ENCODE results near the gene SPRR2E. TPM values are rescaled to one million over a fixed set of nuclear protein-coding genes. Genes with fewer than 3 reads are reported as not detected.
"Not testable (repeated sequence)": the region's sequence is repeated elsewhere in the genome, so short reads cannot be mapped to it uniquely, and the experiment has no call there.

SPRR2E gene
- total and polyA plus RNA-seq, 7 experiments from 2014 or later, result not detected

DNA sequence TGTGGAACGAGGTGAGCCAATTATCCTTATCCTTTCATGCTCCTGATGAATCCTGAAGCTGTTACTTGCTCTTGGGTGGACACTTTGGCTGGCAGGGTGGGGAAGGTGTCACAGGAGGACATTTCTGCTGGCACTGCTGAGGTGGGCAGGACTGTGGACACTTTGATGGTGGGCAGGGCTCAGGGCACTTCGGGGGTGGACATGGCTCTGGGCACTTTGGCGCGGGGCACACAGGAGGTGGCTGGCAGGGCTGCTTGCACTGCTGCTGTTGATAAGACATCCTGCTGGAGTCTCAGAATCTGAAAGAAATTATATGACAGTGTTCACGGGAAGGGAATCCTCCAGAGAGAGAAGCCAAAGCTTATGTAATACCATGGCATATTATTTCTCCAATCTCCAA lies 18.1 kb upstream of the SPRR2E start:
- H3K4me1 Mint-ChIP-seq; H3K27me3 ChIP-seq (ENCODE audit: control insufficient read depth in 2 of 2, insufficient read depth in 2 of 2, low read length in 2 of 2); H3K27ac Mint-ChIP-seq; CTCF ChIA-PET; H3K4me1 ChIP-seq (ENCODE audit: control insufficient read depth in 2 of 2, insufficient read depth in 2 of 2, low read length in 2 of 2); H3K36me3 Mint-ChIP-seq; H3K4me3 ChIP-seq (ENCODE audit: low read length); DNase-seq; H3K36me3 ChIP-seq (ENCODE audit: control insufficient read depth in 2 of 3, insufficient read depth in 3 of 3, low read length in 3 of 3); intact Hi-C loops (cut with micrococcal nuclease); H3K27ac ChIP-seq (ENCODE audit: low read depth, low read length); H3K9me3 ChIP-seq (ENCODE audit: control insufficient read depth in 2 of 3, low read length in 3 of 3); POLR2A ChIA-PET; H3K4me3 Mint-ChIP-seq; ATAC-seq: not testable (repeated sequence)
- Mint-ChIP-seq H3K9me3 (peaks cover 0 to 13% (median 4%) of the 10 kb centered on the region in 11 donors), H3K27me3 (peaks cover 7 to 39% (median 31%) of the 10 kb centered on the region in 5 donors)

DNA sequence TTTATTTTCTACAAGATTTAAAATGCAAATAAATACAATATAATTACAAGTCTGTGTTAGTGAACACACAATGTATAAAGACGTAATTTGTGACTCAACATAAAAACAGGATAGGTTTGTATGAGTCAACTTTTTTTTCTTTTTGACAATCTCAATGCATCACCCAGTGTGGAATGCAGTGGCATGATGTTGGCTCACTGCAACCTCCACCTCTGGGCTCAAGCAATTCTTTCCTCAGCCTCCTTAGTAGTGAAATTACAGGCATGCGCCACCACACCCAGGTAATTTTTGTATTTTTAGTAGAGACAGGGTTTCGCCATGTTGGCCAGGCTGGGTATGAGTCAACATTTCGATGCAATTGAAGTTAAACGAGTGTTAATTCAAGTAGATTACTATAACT lies 5.9 kb upstream of the SPRR2E start:
- no peak overlapping the region for H3K27ac Mint-ChIP-seq
- intact Hi-C loops (cut with micrococcal nuclease), result no loop called here
- no peaks in the 10 kb centered on the region for H3K36me3 Mint-ChIP-seq
- no peak overlapping the region for H3K27ac ChIP-seq (ENCODE audit: low read depth, low read length)
- no peak overlapping the region for H3K4me3 ChIP-seq (ENCODE audit: low read length)
- H3K27me3 Mint-ChIP-seq, result peaks cover 6 to 67% (median 41%) of the 10 kb centered on the region in 5 donors
- no peaks in the 10 kb centered on the region for H3K36me3 ChIP-seq (ENCODE audit: control insufficient read depth in 2 of 3, insufficient read depth in 3 of 3, low read length in 3 of 3)
- ATAC-seq (no peak), DNase-seq (no peak)
- ChIA-PET CTCF (no interaction called here), POLR2A (no interaction called here)
- H3K4me1 ChIP-seq (ENCODE audit: control insufficient read depth in 2 of 2, insufficient read depth in 2 of 2, low read length in 2 of 2), result no peaks in the 10 kb centered on the region
- peaks cover 0 to 8% (median 3%) of the 10 kb centered on the region in 11 donors for H3K9me3 Mint-ChIP-seq
- no peak overlapping the region for H3K4me3 Mint-ChIP-seq
- no peaks in the 10 kb centered on the region for H3K27me3 ChIP-seq (ENCODE audit: control insufficient read depth in 2 of 2, insufficient read depth in 2 of 2, low read length in 2 of 2)
- no peaks in the 10 kb centered on the region for H3K9me3 ChIP-seq (ENCODE audit: control insufficient read depth in 2 of 3, low read length in 3 of 3)
- H3K4me1 Mint-ChIP-seq, result no peaks in the 10 kb centered on the region

DNA sequence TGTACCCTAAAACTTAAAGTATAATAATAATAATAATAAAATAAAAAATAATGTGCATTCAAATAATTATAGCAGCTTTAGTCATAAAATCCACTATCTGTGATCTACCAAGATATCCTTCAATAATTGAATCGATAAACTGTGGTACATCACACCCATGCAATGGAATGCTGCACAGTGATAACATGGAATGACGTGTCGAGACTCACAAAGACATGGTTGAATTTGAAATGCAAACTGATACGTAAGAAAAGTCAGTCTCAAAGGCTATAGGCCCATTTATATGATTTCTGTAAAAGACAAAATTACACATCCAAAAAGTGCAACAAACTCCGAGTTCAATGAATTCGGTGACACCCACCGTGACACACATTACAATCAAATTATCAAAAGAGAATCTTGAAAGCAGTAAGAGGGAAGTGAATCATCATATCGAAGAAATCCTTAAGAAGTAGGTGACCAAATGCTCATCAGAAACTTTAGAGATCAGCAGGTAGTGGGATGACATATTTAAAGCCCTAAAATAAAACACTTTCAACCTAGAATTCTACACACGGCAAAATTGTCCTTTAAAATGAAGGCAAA lies 5.2 kb upstream of the SPRR2E start:
- Mint-ChIP-seq H3K4me3 (no peak overlapping the region), H3K27ac (no peak overlapping the region), H3K4me1 (no peaks in the 10 kb centered on the region), H3K36me3 (no peaks in the 10 kb centered on the region), H3K9me3 (peaks cover 0 to 7% (median 0%) of the 10 kb centered on the region in 11 donors), H3K27me3 (peaks cover 6 to 65% (median 36%) of the 10 kb centered on the region in 5 donors)
- DNase-seq, result no peak
- no peaks in the 10 kb centered on the region for H3K36me3 ChIP-seq (ENCODE audit: control insufficient read depth in 2 of 3, insufficient read depth in 3 of 3, low read length in 3 of 3)
- H3K9me3 ChIP-seq (ENCODE audit: control insufficient read depth in 2 of 3, low read length in 3 of 3), result no peaks in the 10 kb centered on the region
- intact Hi-C loops (cut with micrococcal nuclease), result no loop called here
- ChIA-PET CTCF (no interaction called here), POLR2A (no interaction called here)
- H3K4me3 ChIP-seq (ENCODE audit: low read length), result no peak overlapping the region
- H3K4me1 ChIP-seq (ENCODE audit: control insufficient read depth in 2 of 2, insufficient read depth in 2 of 2, low read length in 2 of 2), result no peaks in the 10 kb centered on the region
- no peak overlapping the region for H3K27ac ChIP-seq (ENCODE audit: low read depth, low read length)
- ATAC-seq, result no peak
- H3K27me3 ChIP-seq (ENCODE audit: control insufficient read depth in 2 of 2, insufficient read depth in 2 of 2, low read length in 2 of 2), result no peaks in the 10 kb centered on the region

DNA sequence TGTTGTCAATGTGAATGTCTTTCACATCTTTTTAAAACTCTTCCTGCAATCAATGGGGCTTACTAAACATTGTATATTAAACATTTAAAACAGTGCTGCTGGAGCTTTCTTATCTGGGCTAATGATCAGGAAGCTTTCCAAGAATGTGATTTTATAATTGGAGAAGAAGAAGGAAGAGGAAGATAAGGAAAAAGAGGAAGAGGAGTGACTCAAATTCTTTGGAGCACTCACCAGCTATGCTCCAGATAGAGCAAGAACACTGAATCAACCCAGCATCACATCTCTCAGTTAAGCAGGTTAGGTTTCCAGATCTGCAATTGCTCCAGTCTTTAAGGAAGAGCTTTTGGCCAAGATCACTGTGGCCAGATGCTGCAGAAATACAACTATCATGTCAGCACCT lies 1.4 kb upstream of the SPRR2E start:
- no peaks in the 10 kb centered on the region for H3K36me3 ChIP-seq (ENCODE audit: control insufficient read depth in 2 of 3, insufficient read depth in 3 of 3, low read length in 3 of 3)
- ChIA-PET POLR2A (no interaction called here), CTCF (no interaction called here)
- ATAC-seq (no peak), DNase-seq (no peak)
- no peaks in the 10 kb centered on the region for H3K9me3 ChIP-seq (ENCODE audit: control insufficient read depth in 2 of 3, low read length in 3 of 3)
- no peaks in the 10 kb centered on the region for H3K4me1 ChIP-seq (ENCODE audit: control insufficient read depth in 2 of 2, insufficient read depth in 2 of 2, low read length in 2 of 2)
- H3K4me3 ChIP-seq (ENCODE audit: low read length), result no peak overlapping the region
- Mint-ChIP-seq H3K27ac (no peak overlapping the region), H3K27me3 (peaks cover 6 to 42% (median 24%) of the 10 kb centered on the region in 5 donors), H3K36me3 (no peaks in the 10 kb centered on the region), H3K4me1 (no peaks in the 10 kb centered on the region), H3K9me3 (no peaks in the 10 kb centered on the region), H3K4me3 (no peak overlapping the region)
- H3K27me3 ChIP-seq (ENCODE audit: control insufficient read depth in 2 of 2, insufficient read depth in 2 of 2, low read length in 2 of 2), result no peaks in the 10 kb centered on the region
- intact Hi-C loops (cut with micrococcal nuclease), result no loop called here
- no peak overlapping the region for H3K27ac ChIP-seq (ENCODE audit: low read depth, low read length)

DNA sequence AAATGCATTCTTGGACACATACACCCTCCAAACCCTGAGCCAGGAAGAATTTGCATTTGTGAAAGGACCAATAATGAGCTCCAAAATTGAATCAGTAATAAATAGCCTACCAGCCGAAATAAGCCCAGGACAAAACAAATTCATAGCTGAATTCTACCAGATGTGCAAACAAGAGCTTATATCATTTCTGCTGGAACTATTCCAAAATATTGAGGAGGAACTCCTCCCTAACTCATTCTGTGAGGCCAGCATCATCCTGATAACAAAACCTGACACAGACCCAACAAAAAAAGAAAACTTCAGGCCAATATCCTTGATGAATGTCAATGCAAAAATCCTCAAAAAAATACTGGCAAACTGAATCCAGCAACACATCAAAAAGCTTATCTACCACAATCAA lies 6.7 kb downstream of the SPRR2E start:
- ChIA-PET CTCF (no interaction called here), POLR2A (no interaction called here)
- ATAC-seq (no peak), DNase-seq (no peak)
- Mint-ChIP-seq H3K9me3 (peaks cover 0 to 6% (median 0%) of the 10 kb centered on the region in 11 donors), H3K4me3 (no peak overlapping the region), H3K27ac (no peak overlapping the region), H3K4me1 (no peaks in the 10 kb centered on the region), H3K27me3 (peaks cover 12 to 27% (median 26%) of the 10 kb centered on the region in 5 donors), H3K36me3 (no peaks in the 10 kb centered on the region)
- Histone ChIP-seq H3K36me3 (ENCODE audit: control insufficient read depth in 2 of 3, insufficient read depth in 3 of 3, low read length in 3 of 3) (no peaks in the 10 kb centered on the region), H3K4me1 (ENCODE audit: control insufficient read depth in 2 of 2, insufficient read depth in 2 of 2, low read length in 2 of 2) (no peaks in the 10 kb centered on the region), H3K9me3 (ENCODE audit: control insufficient read depth in 2 of 3, low read length in 3 of 3) (no peaks in the 10 kb centered on the region), H3K27ac (ENCODE audit: low read depth, low read length) (no peak overlapping the region), H3K4me3 (ENCODE audit: low read length) (no peak overlapping the region), H3K27me3 (ENCODE audit: control insufficient read depth in 2 of 2, insufficient read depth in 2 of 2, low read length in 2 of 2) (no peaks in the 10 kb centered on the region)
- intact Hi-C loops (cut with micrococcal nuclease), result no loop called here

DNA sequence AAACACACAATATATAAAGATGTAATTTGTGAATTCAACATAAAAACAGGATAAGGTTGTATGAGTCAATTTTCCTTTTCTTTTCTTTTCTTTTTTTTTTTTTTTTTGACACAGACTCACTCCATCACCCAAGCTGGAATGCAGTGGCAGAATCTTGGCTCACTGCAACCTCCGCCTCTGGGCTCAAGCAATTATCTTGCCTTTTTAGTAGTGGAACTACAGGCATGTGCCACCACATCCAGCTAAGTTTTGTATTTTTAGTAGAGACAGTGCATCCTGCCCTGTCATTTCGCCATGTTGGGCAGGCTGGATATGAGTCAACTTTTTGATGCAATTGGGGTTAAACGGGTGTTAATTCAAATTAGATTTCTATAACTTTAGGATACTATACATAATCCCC lies 12.6 kb downstream of the SPRR2E start:
- no peak overlapping the region for H3K4me3 ChIP-seq (ENCODE audit: low read length)
- Mint-ChIP-seq H3K27me3 (peaks cover 2 to 37% (median 31%) of the 10 kb centered on the region in 5 donors), H3K9me3 (peaks cover 0 to 31% (median 10%) of the 10 kb centered on the region in 11 donors), H3K4me1 (no peaks in the 10 kb centered on the region), H3K36me3 (peaks cover 0 to 5% (median 3%) of the 10 kb centered on the region in 5 donors), H3K4me3 (no peak overlapping the region), H3K27ac (no peak overlapping the region)
- no peak overlapping the region for H3K27ac ChIP-seq (ENCODE audit: low read depth, low read length)
- H3K4me1 ChIP-seq (ENCODE audit: control insufficient read depth in 2 of 2, insufficient read depth in 2 of 2, low read length in 2 of 2), result no peaks in the 10 kb centered on the region
- H3K27me3 ChIP-seq (ENCODE audit: control insufficient read depth in 2 of 2, insufficient read depth in 2 of 2, low read length in 2 of 2), result no peaks in the 10 kb centered on the region
- ChIA-PET POLR2A (no interaction called here), CTCF (no interaction called here)
- DNase-seq (no peak), ATAC-seq (no peak)
- H3K9me3 ChIP-seq (ENCODE audit: control insufficient read depth in 2 of 3, low read length in 3 of 3), result no peaks in the 10 kb centered on the region
- no peaks in the 10 kb centered on the region for H3K36me3 ChIP-seq (ENCODE audit: control insufficient read depth in 2 of 3, insufficient read depth in 3 of 3, low read length in 3 of 3)
- intact Hi-C loops (cut with micrococcal nuclease), result no loop called here

DNA sequence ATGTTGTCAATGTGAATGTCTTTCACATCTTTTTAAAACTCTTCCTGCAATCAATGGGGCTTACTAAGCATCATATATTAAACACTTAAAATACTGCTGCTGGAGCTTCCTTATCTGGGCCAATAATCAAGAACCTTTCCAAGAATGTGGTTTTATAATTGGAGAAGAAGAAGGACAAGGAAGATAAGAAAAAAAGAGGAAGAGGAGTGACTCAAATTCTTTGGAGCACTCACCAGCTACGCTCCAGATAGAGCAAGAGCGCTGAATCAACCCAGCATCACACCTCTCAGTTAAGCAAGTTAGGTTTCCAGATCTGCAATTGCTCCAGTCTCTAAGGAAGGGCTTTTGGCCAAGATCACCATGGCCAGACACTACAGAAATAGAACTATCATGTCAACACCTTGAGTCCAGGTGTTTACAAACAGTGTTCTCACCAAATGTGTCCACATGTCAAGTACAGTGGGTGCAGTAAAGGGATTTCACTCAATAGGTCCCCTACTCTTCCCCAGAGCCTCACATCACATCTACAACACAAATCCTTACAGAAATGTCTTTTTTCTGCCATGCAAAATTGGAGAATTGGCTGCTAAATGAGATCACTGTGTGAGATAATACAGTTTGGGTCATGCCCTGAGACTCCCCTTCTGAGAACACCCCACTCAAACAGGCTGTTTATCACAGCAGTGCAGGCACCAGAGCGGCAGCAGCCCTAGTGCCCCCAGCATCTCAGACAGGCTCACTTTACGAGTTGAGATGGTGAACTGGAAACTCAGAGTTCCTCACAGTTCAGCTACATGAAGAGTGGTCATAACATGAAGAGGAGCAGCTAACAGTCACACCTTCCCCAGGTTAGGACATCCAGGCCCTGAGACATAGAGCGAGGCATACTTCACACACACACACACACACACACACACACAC lies 21.3 kb downstream of the SPRR2E start:
- no peaks in the 10 kb centered on the region for H3K27me3 ChIP-seq (ENCODE audit: control insufficient read depth in 2 of 2, insufficient read depth in 2 of 2, low read length in 2 of 2)
- Mint-ChIP-seq H3K9me3 (peaks cover 0 to 8% (median 3%) of the 10 kb centered on the region in 11 donors), H3K4me3 (no peak overlapping the region), H3K27ac (no peak overlapping the region), H3K4me1 (no peaks in the 10 kb centered on the region), H3K27me3 (peaks cover under 1 to 27% (median 19%) of the 10 kb centered on the region in 5 donors), H3K36me3 (peaks cover 0 to 4% (median 0%) of the 10 kb centered on the region in 5 donors)
- no peak overlapping the region for H3K27ac ChIP-seq (ENCODE audit: low read depth, low read length)
- H3K4me1 ChIP-seq (ENCODE audit: control insufficient read depth in 2 of 2, insufficient read depth in 2 of 2, low read length in 2 of 2), result no peaks in the 10 kb centered on the region
- no peak for ATAC-seq
- no peak overlapping the region for H3K4me3 ChIP-seq (ENCODE audit: low read length)
- intact Hi-C loops (cut with micrococcal nuclease), result no loop called here
- CTCF ChIA-PET, result no interaction called here
- POLR2A ChIA-PET, result no interaction called here
- H3K36me3 ChIP-seq (ENCODE audit: control insufficient read depth in 2 of 3, insufficient read depth in 3 of 3, low read length in 3 of 3), result no peaks in the 10 kb centered on the region
- H3K9me3 ChIP-seq (ENCODE audit: control insufficient read depth in 2 of 3, low read length in 3 of 3), result no peaks in the 10 kb centered on the region
- DNase-seq, result no peak

Measured in naive thymus-derived CD4-positive, alpha-beta T cell (primary cell).